Neural cell (in vitro differentiated cells): ENCODE data around the gene RSRC1.

ENCODE experiments used
- CTCF ChIP-seq: fragments of 450-650 bp; IDR thresholded peaks from 2 replicates; pipeline ENCODE4 v1.5.1; 2014; ENCODE audit warnings: antibody characterized with exemption, mild to moderate bottlenecking, moderate library complexity; ENCODE audit not compliant: poor library complexity, severe bottlenecking
- EP300 ChIP-seq: fragments of 450-650 bp; conservative IDR thresholded peaks from 2 replicates; pipeline ENCODE4 v1.6.1; 2014; ENCODE audit warnings: antibody characterized with exemption, mild to moderate bottlenecking, moderate library complexity; ENCODE audit not compliant: poor library complexity, severe bottlenecking
- EZH2 ChIP-seq: fragments of 200-600, 300-800 bp; shearing (Covaris generic), sonication (generic); IDR thresholded peaks from 2 replicates; pipeline ENCODE4 v1.6.1; 2014; ENCODE audit warnings: antibody characterized with exemption, low read length, borderline replicate concordance, mild to moderate bottlenecking; ENCODE audit not compliant: insufficient read depth, poor library complexity, severe bottlenecking
- POLR2AphosphoS5 ChIP-seq: IDR thresholded peaks from 2 replicates; pipeline ENCODE4 v1.6.1; 2012
- REST ChIP-seq: IDR thresholded peaks from 2 replicates; pipeline ENCODE4 v1.6.1; 2012; ENCODE audit warnings: borderline replicate concordance

DNA sequence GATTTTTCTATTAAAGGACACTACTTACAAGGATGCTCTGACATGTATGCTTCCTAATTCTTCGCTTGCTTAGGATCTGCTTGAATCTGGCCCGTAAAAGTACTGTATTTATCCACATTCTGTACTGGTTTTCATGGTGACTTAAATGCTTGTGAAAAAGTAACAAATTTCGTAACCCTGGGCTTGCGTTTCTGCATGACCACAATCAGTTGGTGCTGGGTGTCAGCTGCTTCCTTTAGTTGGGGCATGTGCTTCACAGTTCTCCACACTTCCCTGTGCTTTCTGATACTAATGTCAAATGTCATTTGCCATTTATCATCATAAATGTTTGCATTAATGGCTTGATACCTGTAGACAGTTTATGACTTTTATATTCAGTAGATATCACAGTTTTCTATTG is 242.7 kb downstream of the RSRC1 start:
- TF ChIP-seq CTCF (no peak), POLR2AphosphoS5 (no peak), REST (no peak), EZH2 (no peak), EP300 (no peak)
